Measurements from ENCODE around the gene TFDP2.

DNA sequence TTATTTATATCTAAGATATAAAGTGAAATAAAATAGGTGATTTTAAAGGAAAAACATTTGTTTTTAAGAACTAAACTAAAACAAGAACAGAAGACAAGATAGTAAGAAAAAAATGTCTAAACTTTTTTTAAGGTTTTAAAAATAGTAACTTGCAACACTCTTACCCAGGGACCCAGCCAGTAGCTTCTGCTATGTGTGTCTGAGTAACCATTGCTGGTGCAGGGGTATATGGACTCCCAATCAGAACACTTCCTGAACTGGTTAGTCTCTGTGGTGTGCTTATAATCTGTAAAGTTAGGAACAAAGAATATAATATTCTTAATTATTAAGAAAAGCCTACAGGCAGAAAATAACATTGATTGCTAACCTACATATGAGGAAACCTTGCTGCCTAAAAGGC, 154.5 kb downstream of the TFDP2 start:
- TF ChIP-seq, protein P1, sequence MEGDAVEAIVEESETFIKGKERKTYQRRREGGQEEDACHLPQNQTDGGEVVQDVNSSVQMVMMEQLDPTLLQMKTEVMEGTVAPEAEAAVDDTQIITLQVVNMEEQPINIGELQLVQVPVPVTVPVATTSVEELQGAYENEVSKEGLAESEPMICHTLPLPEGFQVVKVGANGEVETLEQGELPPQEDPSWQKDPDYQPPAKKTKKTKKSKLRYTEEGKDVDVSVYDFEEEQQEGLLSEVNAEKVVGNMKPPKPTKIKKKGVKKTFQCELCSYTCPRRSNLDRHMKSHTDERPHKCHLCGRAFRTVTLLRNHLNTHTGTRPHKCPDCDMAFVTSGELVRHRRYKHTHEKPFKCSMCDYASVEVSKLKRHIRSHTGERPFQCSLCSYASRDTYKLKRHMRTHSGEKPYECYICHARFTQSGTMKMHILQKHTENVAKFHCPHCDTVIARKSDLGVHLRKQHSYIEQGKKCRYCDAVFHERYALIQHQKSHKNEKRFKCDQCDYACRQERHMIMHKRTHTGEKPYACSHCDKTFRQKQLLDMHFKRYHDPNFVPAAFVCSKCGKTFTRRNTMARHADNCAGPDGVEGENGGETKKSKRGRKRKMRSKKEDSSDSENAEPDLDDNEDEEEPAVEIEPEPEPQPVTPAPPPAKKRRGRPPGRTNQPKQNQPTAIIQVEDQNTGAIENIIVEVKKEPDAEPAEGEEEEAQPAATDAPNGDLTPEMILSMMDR (conservative IDR thresholded peaks at IDR 0.05): no peak
- TF ChIP-seq EZH2 (IDR thresholded peaks at IDR 0.05; ENCODE audit: low read depth): no peak
